CD4-positive, alpha-beta T cell treated with Interleukin-1 beta for 1 hour (primary cell): ENCODE results near the gene HOXA13.
A peak's percentile ranks its signal among the peaks of the same experiment; 100 is the strongest.

Source experiments
- DNase-seq, 2 donors: peaks; one replicate each; pipeline ENCODE4 v3.0.0-alpha.2; 2020 to 2022

HOXA13 gene

DNA sequence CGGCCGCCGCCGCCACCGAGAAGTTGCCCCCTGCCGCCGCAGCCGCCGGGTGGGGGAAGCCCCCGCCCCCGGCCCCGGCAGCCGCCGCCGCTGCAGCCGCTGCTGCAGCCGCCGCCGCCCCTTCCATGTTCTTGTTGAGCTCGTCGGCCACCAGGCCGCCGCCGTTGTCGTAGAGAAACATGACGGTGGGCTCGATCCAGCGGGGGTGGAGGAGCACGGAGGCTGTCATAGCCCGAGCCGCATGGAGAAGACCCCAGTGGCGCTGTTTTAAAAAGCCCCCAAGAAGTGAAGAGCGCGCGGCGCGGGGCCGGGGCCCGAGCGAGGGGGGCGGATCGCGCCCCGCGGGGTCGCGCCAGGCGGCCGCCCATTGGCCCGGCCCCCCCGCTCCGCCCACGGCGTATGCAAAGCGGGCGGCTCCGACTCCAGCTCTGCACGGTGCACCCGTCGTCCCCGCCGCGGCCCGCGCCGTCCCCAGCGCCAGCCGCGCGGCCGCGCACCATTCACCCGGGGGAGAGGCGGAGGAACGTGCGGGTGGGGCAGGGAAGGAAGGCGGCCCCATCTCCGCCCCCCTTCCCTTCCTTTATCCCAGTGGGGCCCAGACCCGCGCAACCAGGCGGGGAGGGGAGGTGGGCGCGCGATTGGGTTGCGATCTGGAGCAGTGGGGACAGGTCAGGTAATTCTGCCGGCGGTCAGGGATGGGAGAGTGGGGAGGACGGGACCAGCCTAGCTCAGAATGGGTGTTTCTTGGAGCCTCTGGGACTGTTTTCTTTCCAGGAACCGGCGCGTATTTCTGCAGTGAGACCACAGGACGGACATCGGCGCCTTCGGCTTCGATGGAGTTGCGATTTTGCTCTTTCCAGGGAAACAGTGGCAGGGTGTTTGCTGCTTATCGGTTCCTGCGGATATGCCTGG is at the start of gene HOXA13:
Gene HOXA13 (minus strand): TSS at position 243 of the 912 bp plus-strand sequence. CDS start 14 bp downstream, at position 229.
- no peak for DNase-seq

DNA sequence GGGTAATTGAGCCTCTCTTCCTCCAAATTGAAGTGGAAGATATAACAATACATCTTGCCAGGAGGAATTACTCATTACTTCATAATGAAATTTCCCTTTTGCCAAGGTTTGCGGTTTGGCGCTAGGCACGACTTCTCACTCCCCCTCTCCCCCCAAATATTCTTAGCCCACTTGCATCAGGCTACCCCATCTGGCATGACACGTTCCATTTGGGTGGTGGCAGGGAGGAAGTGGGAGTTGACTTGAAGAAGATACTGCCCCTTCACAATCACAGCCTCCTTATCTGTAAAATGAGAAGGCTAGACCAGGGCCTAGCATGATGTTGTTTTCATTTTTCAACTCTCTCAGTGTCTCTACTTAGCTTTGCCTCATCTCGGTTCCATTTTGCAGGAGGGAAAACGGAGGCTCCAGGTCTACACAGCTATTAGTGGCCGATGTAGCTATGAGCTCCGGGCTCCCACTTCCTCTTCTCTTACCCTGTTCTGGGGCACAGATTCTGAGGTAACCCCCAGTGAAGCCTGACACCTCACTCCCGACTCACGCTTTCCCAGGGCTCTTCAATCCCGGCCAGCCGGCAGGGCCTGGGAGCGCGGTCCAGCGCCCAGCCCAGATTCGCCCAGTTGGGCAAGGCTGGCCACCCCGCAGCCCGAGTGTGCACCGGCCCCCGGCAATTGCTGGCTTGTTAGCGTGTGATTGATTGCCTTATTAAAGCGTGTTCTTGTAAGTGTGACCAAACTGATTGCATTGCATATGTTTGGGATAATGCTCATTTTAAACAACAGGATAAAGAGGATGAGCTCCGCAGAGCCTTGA is 49.2 kb upstream of the HOXA13 start:
- no peak for DNase-seq

DNA sequence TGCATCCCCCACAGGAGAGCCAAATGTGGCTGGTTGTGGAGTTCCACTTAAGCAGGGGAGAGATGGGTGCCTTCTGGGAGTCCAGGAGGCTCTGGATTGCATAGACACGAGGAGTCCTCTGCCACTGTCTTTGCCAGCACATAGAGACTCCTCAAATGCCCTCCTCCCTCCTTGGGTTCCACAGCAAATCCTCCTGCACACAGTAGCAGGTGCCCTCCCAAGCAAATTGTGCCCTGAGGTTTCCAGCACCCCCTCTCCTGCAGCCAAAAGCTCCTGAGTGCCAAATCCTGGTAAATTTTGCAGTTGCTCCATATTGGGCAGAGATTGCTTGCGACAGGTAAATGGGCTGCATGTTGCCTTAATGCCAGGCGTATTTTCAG is 48.5 kb upstream of the HOXA13 start:
- DNase-seq = no peak

DNA sequence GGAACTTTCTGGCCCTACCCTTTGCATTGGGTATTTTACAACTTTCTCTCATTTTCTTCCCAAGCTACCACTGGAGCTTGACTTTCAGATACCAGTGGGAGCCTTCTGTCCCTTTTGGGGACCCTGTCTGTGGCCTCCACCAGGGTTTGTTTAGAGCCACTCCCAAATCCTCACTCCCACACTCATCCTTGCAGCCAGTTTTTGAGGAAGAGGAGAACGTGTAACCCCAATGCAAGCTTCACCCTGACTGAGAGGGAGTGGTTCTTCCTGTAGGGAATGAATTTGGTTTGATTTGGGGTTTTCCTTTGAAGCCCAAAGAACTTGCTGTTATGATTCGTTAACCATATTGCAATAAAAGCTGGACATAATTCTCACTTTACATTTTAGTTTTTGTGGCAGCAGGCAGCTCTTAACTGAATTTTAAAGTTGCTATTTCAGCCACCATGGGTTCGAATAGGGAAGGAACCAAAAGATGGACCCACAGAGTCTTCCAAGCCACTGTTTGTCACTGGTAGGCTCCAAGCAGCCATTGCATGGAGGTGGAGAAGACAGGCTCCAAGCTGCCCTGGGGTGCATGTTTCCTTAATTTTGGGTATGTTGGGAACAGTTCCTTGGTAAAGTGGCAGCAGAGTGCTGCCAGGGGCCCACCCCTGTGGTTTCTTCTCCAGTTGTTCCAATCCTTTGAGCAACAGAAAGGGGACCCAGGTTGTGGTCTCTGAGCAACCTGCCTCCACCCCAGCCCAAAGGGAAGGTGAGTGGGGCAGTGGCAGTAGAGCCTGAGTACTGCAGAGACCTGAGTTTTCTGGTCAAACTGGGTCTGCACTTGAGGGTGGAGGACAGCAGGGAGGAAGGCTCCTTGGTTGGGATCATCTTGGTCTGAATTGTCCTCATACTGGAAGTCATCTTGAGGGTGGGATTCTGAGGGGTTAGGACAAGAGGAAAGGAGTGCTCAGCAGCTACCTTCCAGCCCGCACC is 47.8 kb upstream of the HOXA13 start:
- no peak for DNase-seq

DNA sequence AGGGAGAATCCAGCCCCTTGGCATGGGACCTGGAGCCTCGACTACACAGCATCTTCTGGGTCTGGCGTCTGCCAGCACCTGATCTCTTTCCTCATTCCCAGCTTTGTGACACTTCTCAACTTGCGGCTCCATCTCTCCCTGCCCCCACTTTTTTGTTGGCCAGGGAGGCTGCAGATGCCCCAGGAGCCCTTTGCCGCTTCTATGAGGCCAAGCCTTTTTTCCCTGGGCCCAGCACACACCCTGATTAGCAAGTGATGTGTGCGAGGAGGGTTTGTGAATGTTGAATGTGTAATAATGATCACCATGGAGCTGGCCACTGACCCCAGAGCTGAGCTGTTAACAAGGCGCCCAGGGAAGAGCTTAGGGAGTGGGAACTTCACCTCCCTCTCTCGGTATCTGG is 47.1 kb upstream of the HOXA13 start:
- DNase-seq = no peak

DNA sequence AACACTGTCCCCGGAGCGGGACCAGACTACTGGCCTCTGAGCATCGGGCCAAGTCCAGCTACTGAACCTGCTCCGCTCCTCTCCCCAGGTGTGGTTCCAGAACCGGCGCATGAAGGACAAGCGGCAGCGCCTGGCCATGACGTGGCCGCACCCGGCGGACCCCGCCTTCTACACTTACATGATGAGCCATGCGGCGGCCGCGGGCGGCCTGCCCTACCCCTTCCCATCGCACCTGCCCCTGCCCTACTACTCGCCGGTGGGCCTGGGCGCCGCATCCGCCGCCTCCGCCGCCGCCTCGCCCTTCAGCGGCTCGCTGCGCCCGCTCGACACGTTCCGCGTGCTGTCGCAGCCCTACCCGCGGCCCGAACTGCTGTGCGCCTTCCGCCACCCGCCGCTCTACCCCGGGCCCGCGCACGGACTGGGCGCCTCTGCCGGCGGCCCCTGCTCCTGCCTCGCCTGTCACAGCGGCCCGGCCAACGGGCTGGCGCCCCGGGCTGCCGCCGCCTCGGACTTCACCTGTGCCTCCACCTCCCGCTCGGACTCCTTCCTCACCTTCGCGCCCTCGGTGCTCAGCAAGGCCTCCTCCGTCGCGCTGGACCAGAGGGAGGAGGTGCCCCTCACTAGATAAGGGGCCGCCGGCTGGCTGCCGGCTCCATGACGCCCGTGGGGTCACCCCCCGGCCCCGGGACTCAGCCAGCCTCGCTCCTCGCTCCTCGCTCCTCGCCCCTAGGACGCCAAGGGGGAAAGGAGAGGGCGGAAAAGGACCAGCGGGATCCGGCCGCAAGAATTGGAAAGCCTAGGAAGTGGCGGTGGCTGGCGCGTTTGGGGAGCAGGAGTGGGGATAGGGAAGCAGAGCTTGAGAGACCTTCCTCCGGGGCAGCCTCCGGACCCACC is 46.2 kb upstream of the HOXA13 start:
- no peak for DNase-seq

DNA sequence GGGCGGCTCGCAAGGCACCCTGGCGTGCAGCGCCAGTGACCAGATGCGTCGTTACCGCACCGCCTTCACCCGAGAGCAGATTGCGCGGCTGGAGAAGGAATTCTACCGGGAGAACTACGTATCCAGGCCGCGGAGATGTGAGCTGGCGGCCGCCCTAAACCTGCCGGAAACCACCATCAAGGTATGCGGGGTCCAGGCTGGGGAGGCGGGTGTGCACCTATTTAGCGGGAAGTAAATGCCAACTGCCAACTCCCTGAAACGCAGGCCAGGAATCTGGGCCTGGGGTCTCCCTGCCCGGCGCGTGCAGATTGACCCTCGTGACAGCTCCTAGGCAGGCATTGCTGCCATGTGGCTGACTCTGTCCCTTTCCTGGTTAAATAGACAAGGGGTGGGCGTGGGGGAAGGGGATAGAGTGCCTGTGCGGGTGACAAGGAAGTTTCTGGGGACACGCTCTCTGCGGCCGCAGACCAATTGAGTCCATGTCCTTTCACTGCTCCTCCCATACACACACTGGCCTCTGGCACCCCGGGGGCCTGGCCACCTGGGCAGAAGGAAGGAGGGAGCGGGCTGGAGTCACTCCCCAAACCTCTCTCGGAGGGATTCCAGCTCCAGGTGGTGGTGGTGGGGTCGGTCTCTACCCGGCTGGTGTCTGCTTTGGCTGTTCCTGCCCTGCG is 45.4 kb upstream of the HOXA13 start:
- DNase-seq = no peak

DNA sequence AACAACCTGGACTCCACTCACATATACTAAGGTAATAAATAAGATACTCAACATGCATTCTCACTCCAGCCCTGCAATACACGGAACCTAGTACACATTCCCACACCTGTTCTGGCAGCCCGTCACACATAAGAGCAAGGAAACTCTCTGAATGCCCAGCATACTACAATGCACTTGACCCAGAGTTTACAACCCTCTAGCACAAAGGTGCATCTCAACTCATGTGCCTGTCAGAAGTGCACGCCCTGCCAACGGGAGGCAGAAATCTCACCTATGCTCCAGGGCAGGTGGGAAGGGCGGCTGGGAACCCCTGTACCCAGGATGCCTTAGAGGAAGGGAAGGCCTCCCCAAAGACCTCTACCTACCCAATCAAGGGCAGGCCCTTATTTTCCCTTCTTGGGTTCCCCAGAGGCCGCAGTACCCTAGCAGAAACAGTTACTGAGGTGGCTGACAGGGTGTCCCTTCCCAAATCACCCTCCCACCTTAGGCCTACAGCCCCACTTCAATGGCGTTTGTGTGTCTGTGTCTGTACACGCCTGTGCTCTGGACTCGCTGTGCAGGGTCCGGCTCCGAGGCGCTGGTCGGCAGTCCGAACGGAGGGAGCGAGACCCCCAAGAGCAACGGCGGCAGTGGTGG is 44.7 kb upstream of the HOXA13 start:
- no peak for DNase-seq

DNA sequence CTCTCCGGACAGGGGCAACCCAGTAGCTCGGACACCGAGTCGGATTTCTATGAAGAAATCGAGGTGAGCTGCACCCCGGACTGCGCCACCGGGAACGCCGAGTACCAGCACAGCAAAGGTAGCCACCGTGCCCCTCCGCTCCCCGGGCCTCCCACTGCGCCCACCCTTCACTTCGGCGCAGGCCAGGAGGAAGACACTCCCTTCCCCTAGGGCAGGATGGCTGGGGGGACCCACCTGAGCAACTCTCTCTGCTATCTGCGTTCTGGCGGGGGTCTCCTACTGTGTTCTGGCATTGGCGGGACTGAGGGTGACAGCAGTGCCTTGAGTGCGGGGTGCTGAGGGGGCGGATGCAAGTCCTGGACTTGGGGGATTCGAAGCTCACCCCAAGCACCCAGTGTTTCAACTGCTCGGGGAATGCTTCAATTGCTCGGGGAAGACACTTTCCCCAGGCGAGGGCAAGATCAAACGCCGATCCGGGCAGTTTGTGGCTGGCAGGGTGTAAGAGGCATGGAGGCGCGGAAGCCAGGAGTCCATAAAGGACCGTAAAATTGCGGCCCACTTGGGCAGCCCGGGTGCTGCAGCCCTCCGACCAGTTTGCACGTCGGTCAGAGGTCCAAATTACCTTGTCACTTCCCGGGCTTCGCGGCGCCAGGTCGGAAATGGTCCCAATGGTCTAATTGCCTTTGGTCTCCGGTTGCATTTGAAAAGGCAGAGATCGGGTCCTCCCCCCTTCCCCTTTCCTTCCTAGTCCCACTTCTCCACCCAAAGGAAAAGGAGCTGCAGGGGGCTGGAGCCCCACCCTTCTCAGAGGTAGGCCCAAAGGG is 43.7 kb upstream of the HOXA13 start:
- no peak for DNase-seq

DNA sequence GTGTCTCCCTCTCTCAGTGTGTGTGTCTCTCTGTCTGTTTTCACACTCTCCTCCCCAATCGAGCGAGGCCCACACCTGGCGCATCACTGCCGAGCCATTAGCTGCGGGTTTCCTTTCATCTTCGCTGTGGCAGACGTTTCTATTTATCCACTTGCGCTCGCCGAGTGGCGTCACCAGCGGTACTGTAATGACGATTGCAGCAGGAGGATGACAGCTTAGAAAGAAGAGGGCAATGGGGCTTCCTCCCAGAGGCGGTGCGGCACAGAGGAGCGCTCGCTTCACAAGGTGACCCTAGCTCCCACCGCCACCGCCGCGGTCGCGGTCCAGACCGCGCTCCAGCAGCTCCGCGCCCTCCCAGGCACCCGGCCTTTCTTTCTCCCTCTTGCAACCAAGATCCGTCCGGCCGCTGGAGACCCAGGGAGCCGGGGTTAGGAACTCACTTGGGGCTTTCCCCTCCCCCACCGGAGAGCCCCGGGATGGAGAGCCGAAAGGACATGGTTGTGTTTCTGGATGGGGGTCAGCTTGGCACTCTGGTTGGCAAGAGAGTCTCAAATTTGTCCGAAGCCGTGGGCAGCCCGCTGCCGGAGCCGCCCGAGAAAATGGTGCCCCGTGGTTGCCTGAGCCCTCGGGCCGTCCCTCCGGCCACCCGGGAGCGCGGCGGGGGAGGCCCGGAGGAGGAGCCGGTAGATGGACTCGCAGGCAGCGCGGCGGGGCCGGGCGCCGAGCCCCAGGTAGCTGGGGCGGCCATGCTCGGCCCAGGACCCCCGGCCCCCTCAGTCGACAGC is 42.9 kb upstream of the HOXA13 start, which contains the start of gene EVX1:
Gene EVX1 (plus strand): TSS at position 248 of the 785 bp plus-strand sequence. CDS start 229 bp downstream, at position 477.
- peak in 1 of 2 donors; percentile 9 for DNase-seq

DNA sequence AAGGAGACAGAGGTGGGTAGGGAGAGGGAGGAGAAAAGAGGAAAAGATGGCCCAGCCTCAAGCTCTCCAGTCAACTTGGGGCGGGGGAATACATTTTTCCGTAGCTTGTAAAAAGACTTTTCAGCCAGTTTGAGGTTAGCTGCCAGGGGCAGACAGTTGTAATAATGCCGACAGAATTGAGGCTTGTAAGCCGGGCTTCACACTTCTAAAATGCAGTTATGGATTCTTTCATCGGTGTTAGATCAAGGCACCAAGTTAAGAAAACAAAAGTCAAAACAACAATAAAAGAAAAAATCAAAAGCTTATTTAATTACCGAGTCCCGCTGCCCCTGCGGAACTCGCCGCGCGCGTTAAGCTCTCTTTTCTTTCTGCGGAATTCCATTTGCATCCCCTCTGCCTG is 42.3 kb upstream of the HOXA13 start:
- no peak for DNase-seq

DNA sequence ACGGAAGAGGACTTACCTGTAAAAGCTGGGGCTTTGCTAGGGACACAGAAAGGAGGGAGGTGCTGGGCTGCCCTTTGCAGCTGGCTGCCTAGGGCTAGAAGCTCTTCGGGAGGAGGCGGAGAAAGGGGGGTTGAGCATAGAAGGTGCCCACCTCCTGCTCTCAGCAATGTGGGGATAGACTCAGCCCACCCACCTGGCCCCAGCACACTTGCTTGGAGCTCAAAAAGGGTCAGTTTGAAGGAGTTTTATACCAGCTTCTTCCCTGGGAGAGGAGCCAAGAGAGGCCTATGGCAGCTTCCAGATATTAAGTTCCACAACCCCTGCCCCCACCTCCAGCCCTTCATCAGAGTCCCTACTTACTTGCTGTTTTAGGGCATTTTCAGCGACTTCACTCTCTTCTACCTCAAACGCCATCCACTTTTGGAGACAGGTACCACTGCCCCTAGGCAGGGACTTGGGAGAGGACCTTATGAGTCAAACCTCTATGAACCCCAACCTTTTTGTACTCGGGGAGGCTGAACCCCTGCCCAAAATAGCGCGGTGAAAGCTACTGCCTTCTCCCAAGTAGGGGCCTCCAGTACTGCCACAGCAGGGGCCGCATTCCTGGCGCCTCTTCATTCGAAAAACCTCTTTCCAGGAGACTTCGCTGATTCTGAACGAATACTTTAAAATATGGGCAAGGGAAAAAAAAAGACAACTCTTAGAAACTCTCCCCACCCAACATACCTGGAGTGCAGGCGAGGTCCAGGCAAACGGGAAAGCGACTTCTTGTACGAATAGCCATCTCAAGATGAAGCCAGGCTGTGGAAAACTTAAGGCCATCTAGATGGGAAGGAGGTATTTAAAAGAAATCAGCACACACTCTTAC is 41.5 kb upstream of the HOXA13 start:
- no peak for DNase-seq

DNA sequence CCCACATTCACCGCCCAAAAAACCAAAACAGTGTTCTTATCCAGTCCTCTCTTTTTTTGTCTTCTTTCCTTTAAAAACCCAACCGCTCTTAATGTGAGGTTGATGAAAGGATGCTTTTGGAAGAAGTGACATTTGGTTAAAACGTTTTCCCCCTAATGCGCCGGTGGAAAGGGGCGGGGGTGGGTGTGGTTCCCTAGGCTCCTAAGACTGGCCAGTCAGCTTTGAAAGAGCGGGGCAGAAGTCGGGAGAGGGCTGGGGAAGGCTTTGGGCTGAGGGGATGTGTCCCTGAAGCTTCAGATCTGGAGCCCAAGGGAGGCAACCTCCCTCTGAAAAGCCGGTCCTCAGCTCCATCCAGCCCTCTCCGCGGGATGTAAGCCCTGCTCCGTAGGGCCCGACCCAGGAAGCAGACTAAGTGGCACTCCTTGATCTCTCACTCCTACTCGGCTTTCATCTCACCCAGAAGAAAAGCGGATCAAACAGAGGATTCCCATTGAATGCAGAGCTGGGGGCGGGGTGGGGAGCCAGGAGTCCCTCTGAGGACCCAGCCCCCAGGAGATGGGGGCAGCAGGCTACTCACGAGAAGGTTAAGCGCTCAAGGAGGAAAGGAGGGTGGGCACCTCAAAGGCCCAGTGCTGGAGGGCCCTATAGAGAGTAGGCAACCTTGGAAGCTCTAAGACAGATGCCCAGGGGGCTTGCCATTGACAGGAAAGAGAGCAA is 40.3 kb upstream of the HOXA13 start:
- no peak for DNase-seq

DNA sequence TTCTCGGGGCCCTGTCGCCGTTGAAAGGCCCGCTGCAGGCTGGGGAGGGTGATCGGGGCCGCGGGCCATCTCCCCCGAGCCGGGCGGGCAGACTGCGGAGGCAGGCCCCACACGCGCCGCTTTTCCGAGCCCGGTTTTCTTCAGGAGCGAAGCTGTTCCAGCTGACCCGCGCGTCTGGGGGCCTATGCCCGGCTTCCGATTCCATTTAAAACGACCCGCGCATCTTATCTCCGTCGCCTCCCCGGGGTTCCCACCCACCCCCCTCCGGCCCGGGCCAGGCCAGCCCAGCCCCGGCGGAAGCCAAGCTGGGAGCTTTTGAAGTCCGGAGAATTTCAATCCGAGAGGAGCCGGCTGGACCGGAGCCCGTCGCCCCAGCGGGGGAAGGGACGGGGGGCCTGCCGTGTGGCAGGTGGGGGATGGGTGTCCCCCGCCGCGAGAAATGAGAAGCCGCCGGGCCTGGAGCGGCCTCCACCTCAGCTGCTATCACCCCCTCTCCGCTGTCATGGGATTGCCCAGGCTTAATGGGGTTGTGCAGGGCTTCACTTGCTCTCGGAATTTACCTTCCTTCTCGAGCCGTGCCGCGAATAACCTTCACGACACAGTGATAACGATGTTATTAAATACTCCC is 39.6 kb upstream of the HOXA13 start:
- DNase-seq = no peak

DNA sequence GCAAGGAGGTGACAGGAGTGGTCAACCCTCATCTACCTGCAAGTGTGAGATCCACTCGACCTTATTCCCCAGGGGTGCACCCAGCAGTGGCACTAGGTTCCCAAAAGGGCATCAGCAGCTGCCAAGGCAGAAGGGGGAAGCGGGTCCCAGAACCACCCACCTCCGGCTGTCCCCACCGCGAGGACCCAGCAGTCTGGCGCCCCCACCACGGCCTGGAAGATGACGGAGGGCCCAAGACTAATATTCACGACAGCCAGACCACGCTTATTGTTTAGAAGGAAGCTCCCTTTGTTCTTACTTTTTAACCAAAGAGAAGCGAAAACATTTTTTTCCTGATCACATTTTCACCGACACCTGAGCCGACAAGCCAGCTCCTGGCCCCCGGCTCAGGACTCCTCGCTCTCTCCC is 39.1 kb upstream of the HOXA13 start:
- DNase-seq = no peak

DNA sequence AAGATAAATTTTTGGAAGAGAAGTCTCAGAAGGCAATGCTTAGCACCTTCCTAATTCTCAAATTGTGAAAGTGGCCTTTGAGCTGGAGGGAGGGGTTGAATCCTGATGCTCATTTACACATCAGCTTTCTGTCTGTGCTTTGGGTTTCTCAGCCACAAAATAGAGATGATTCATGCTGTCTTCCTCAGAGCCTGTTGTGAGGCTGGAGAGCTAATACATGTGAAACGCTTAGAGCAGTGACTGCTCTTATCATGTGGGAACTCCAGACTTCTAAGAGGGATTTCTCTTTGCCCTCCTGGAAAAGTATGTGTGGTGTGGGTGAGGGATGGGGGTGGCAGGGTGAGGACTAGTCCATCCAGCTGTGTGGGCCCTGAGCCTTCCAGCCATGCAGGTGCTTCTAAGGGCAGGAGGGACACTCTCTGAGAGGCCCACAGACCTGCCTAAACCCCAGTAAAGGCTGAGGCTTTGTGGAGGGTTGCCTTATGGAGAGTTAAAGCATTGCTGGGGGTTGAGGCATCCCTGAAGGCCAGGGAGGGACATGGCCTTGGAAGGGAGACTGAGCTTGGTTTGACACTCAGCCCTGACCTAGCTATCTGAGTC is 37.9 kb upstream of the HOXA13 start:
- no peak for DNase-seq
